LNCAP (cell line): ENCODE data around the gene EXOSC6.
A peak's percentile ranks its signal among the peaks of the same experiment; 100 is the strongest.

Source experiments
- CTCF ChIP-seq: fragments of 450-650 bp; IDR thresholded peaks from 2 replicates; pipeline ENCODE4 v1.5.1; 2017; ENCODE audit warnings: mild to moderate bottlenecking

Gene EXOSC6

GRCh38 chr16:70289229-70290094, 37.7 kb upstream of the EXOSC6 start, which contains the start of gene AARS1:
AARS1 (minus strand) TSS chr16:70289506; CDS start chr16:70282763, 6,743 bp downstream.
- TF ChIP-seq CTCF = no peak

GRCh38 chr16:70276392-70276791, 24.7 kb upstream of the EXOSC6 start:
- no peak for TF ChIP-seq CTCF

GRCh38 chr16:70271696-70272095, 20.0 kb upstream of the EXOSC6 start:
- TF ChIP-seq CTCF = no peak

- TF ChIP-seq CTCF = no peak
Observed at GRCh38 chr16:70270176-70270575, 18.4 kb upstream of the EXOSC6 start.

- TF ChIP-seq CTCF = no peak
Observed at GRCh38 chr16:70269471-70269870, 17.7 kb upstream of the EXOSC6 start.

GRCh38 chr16:70267516-70267915, 15.8 kb upstream of the EXOSC6 start:
- TF ChIP-seq CTCF = peak; percentile 60; the same call in 1 of the 2 replicates

- no peak for TF ChIP-seq CTCF
Observed at GRCh38 chr16:70258946-70259345, 7.2 kb upstream of the EXOSC6 start.
